ENCODE data around the gene KIF7. TPM values are rescaled to one million over a fixed set of nuclear protein-coding genes. Genes with fewer than 3 reads are reported as not detected.

KIF7 gene
- total and polyA plus RNA-seq, 10 of the 15 experiments (the other 5 are each of a cell fraction or from before 2014, with no cell fraction given) = 0.01 to 0.36 (median 0.10) TPM; not detected in 2

Other genes with a start within 250 kb of the KIF7 start
Only the 7 nearest of the 9 such genes appear.
- gene RHCG, start 158.9 kb downstream of the KIF7 start, total RNA-seq (2014; rRNA removed) = 0.11 TPM in 1 of 2 replicates, not detected in the other
- gene RHCG, start 158.9 kb downstream of the KIF7 start, total RNA-seq (2014; rRNA removed; fragmentation: Illumina TruSeq; extraction: Trizol) = not detected in 2 replicates
- gene RHCG, start 158.9 kb downstream of the KIF7 start, total RNA-seq (2021) = not detected in 2 replicates
- gene RHCG, start 158.9 kb downstream of the KIF7 start, polyA plus RNA-seq (2011; rRNA removed) = 0.05 TPM in 1 of 2 replicates, not detected in the other
- gene RHCG, start 158.9 kb downstream of the KIF7 start, polyA plus RNA-seq (2014; fragmentation: Illumina TruSeq; extraction: Trizol) = not detected in 2 replicates
- not detected for gene RHCG, start 158.9 kb downstream of the KIF7 start, polyA plus RNA-seq (2014; fragmentation: Nextera tagmentation; extraction: Ambion mirVana)
- gene RHCG, start 158.9 kb downstream of the KIF7 start, polyA plus RNA-seq (2014; rRNA removed) = not detected in 2 replicates
- not detected for gene RHCG, start 158.9 kb downstream of the KIF7 start, polyA plus RNA-seq (2016; fragmentation: Nextera tagmentation; extraction: Ambion mirVana)
- 11.4 and 12.6 TPM in 2 replicates for gene TICRR, start 80.0 kb downstream of the KIF7 start, total RNA-seq (2014; rRNA removed)
- 10.6 and 11.0 TPM in 2 replicates for gene TICRR, start 80.0 kb downstream of the KIF7 start, total RNA-seq (2014; rRNA removed; fragmentation: Illumina TruSeq; extraction: Trizol)
- gene TICRR, start 80.0 kb downstream of the KIF7 start, total RNA-seq (2021) = 18.8 and 21.5 TPM in 2 replicates
- gene TICRR, start 80.0 kb downstream of the KIF7 start, polyA plus RNA-seq (2011; rRNA removed) = 9.4 and 11.9 TPM in 2 replicates
- gene TICRR, start 80.0 kb downstream of the KIF7 start, polyA plus RNA-seq (2014; fragmentation: Illumina TruSeq; extraction: Trizol) = 14.8 and 16.8 TPM in 2 replicates
- gene TICRR, start 80.0 kb downstream of the KIF7 start, polyA plus RNA-seq (2014; fragmentation: Nextera tagmentation; extraction: Ambion mirVana) = 1 to 10 TPM in 1 of 2 experiments, under 1 TPM in 1; 0.58 to 1.1 TPM
- gene TICRR, start 80.0 kb downstream of the KIF7 start, polyA plus RNA-seq (2014; rRNA removed) = 14.0 and 14.8 TPM in 2 replicates
- 10 to 100 TPM in 1 of 2 experiments, 1 to 10 TPM in 1; 9.3 to 10.3 TPM for gene TICRR, start 80.0 kb downstream of the KIF7 start, polyA plus RNA-seq (2016; fragmentation: Nextera tagmentation; extraction: Ambion mirVana)
- 0.11 TPM in 1 of 2 replicates, not detected in the other for gene PLIN1, start 23.9 kb upstream of the KIF7 start, total RNA-seq (2014; rRNA removed)
- gene PLIN1, start 23.9 kb upstream of the KIF7 start, total RNA-seq (2014; rRNA removed; fragmentation: Illumina TruSeq; extraction: Trizol) = not detected in 2 replicates
- gene PLIN1, start 23.9 kb upstream of the KIF7 start, total RNA-seq (2021) = 0.08 TPM in 1 of 2 replicates, not detected in the other
- 0.24 TPM in 1 of 2 replicates, not detected in the other for gene PLIN1, start 23.9 kb upstream of the KIF7 start, polyA plus RNA-seq (2011; rRNA removed)
- gene PLIN1, start 23.9 kb upstream of the KIF7 start, polyA plus RNA-seq (2014; fragmentation: Illumina TruSeq; extraction: Trizol) = not detected in 2 replicates
- under 1 TPM; 0.05 to 0.13 TPM for gene PLIN1, start 23.9 kb upstream of the KIF7 start, polyA plus RNA-seq (2014; fragmentation: Nextera tagmentation; extraction: Ambion mirVana)
- not detected in 2 replicates for gene PLIN1, start 23.9 kb upstream of the KIF7 start, polyA plus RNA-seq (2014; rRNA removed)
- not detected for gene PLIN1, start 23.9 kb upstream of the KIF7 start, polyA plus RNA-seq (2016; fragmentation: Nextera tagmentation; extraction: Ambion mirVana)
- gene PEX11A, start 35.3 kb upstream of the KIF7 start, total RNA-seq (2014; rRNA removed) = 1.9 and 2.5 TPM in 2 replicates
- 2.0 and 2.1 TPM in 2 replicates for gene PEX11A, start 35.3 kb upstream of the KIF7 start, total RNA-seq (2014; rRNA removed; fragmentation: Illumina TruSeq; extraction: Trizol)
- 2.0 and 2.8 TPM in 2 replicates for gene PEX11A, start 35.3 kb upstream of the KIF7 start, total RNA-seq (2021)
- 1.4 and 1.5 TPM in 2 replicates for gene PEX11A, start 35.3 kb upstream of the KIF7 start, polyA plus RNA-seq (2011; rRNA removed)
- gene PEX11A, start 35.3 kb upstream of the KIF7 start, polyA plus RNA-seq (2014; fragmentation: Illumina TruSeq; extraction: Trizol) = 1.8 and 2.1 TPM in 2 replicates
- gene PEX11A, start 35.3 kb upstream of the KIF7 start, polyA plus RNA-seq (2014; fragmentation: Nextera tagmentation; extraction: Ambion mirVana) = 1 to 10 TPM; 1.4 to 1.5 TPM
- gene PEX11A, start 35.3 kb upstream of the KIF7 start, polyA plus RNA-seq (2014; rRNA removed) = 2.1 and 3.5 TPM in 2 replicates
- gene PEX11A, start 35.3 kb upstream of the KIF7 start, polyA plus RNA-seq (2016; fragmentation: Nextera tagmentation; extraction: Ambion mirVana) = 1 to 10 TPM; 1.7 to 2.1 TPM
- not detected in 2 replicates for gene WDR93, start 35.3 kb upstream of the KIF7 start, total RNA-seq (2014; rRNA removed)
- not detected in 2 replicates for gene WDR93, start 35.3 kb upstream of the KIF7 start, total RNA-seq (2014; rRNA removed; fragmentation: Illumina TruSeq; extraction: Trizol)
- gene WDR93, start 35.3 kb upstream of the KIF7 start, total RNA-seq (2021) = not detected in 2 replicates
- not detected in 2 replicates for gene WDR93, start 35.3 kb upstream of the KIF7 start, polyA plus RNA-seq (2011; rRNA removed)
- not detected in 2 replicates for gene WDR93, start 35.3 kb upstream of the KIF7 start, polyA plus RNA-seq (2014; fragmentation: Illumina TruSeq; extraction: Trizol)
- gene WDR93, start 35.3 kb upstream of the KIF7 start, polyA plus RNA-seq (2014; fragmentation: Nextera tagmentation; extraction: Ambion mirVana) = not detected
- gene WDR93, start 35.3 kb upstream of the KIF7 start, polyA plus RNA-seq (2014; rRNA removed) = not detected in 2 replicates
- gene WDR93, start 35.3 kb upstream of the KIF7 start, polyA plus RNA-seq (2016; fragmentation: Nextera tagmentation; extraction: Ambion mirVana) = not detected
- 0.73 and 0.82 TPM in 2 replicates for gene MESP1, start 95.8 kb upstream of the KIF7 start, total RNA-seq (2014; rRNA removed)
- gene MESP1, start 95.8 kb upstream of the KIF7 start, total RNA-seq (2014; rRNA removed; fragmentation: Illumina TruSeq; extraction: Trizol) = 0.04 and 0.14 TPM in 2 replicates
- 0.27 and 1.1 TPM in 2 replicates for gene MESP1, start 95.8 kb upstream of the KIF7 start, total RNA-seq (2021)
- 0.24 and 0.45 TPM in 2 replicates for gene MESP1, start 95.8 kb upstream of the KIF7 start, polyA plus RNA-seq (2011; rRNA removed)
- gene MESP1, start 95.8 kb upstream of the KIF7 start, polyA plus RNA-seq (2014; fragmentation: Illumina TruSeq; extraction: Trizol) = 0.09 TPM in 1 of 2 replicates, not detected in the other
- not detected for gene MESP1, start 95.8 kb upstream of the KIF7 start, polyA plus RNA-seq (2014; fragmentation: Nextera tagmentation; extraction: Ambion mirVana)
- gene MESP1, start 95.8 kb upstream of the KIF7 start, polyA plus RNA-seq (2014; rRNA removed) = 0.19 and 0.20 TPM in 2 replicates
- gene MESP1, start 95.8 kb upstream of the KIF7 start, polyA plus RNA-seq (2016; fragmentation: Nextera tagmentation; extraction: Ambion mirVana) = under 1 TPM; 0.70 to 1.00 TPM
- not detected in 2 replicates for gene MESP2, start 120.9 kb upstream of the KIF7 start, total RNA-seq (2014; rRNA removed)
- gene MESP2, start 120.9 kb upstream of the KIF7 start, total RNA-seq (2014; rRNA removed; fragmentation: Illumina TruSeq; extraction: Trizol) = not detected in 2 replicates
- gene MESP2, start 120.9 kb upstream of the KIF7 start, total RNA-seq (2021) = not detected in 2 replicates
- not detected in 2 replicates for gene MESP2, start 120.9 kb upstream of the KIF7 start, polyA plus RNA-seq (2011; rRNA removed)
- not detected in 2 replicates for gene MESP2, start 120.9 kb upstream of the KIF7 start, polyA plus RNA-seq (2014; fragmentation: Illumina TruSeq; extraction: Trizol)
- not detected for gene MESP2, start 120.9 kb upstream of the KIF7 start, polyA plus RNA-seq (2014; fragmentation: Nextera tagmentation; extraction: Ambion mirVana)
- gene MESP2, start 120.9 kb upstream of the KIF7 start, polyA plus RNA-seq (2014; rRNA removed) = 0.04 TPM in 1 of 2 replicates, not detected in the other
- not detected for gene MESP2, start 120.9 kb upstream of the KIF7 start, polyA plus RNA-seq (2016; fragmentation: Nextera tagmentation; extraction: Ambion mirVana)

Measured in GM12878 (cell line).